CD4-positive, alpha-beta T cell (primary cell): ENCODE results near the gene ZFC3H1. TPM values are rescaled to one million over a fixed set of nuclear protein-coding genes. Genes with fewer than 3 reads are reported as not detected.

Source experiments
- ATAC-seq: fragments of 200-7000 bp; cut with Tn5 transposase; one replicate; pipeline ENCODE4 v1.10.0; 2022; ENCODE audit warnings: mild to moderate bottlenecking; ENCODE audit not compliant: poor library complexity
- CTCF ChIA-PET: fragments of 350-600 bp; sonication (Branson Sonifier 250); formaldehyde crosslinking; loops from one replicate; lab custom pipeline; 2021; ENCODE audit warnings: antibody characterized with exemption, inconsistent platforms; lab: Charles Lee
- POLR2A ChIA-PET: fragments of 350-600 bp; sonication (Branson Sonifier 250); formaldehyde crosslinking; loops from one replicate; lab custom pipeline; 2021; ENCODE audit warnings: antibody characterized with exemption, inconsistent platforms; lab: Charles Lee
- DNase-seq, 14 experiments: peaks; one replicate each; pipeline ENCODE4 v3.0.0-alpha.2; 2013 to 2020; ENCODE audit warnings: mixed read lengths in 2 of 14
- H3K27ac ChIP-seq, 2 donors: one replicate each; pipeline versions ENCODE4 v1.5.1 to v1.7.0; 2013; ENCODE audit warnings: low read length in 2 of 2, low read depth in 1 of 2, mild to moderate bottlenecking in 1 of 2
- H3K27me3 ChIP-seq, 2 experiments: 1 replicate in 1 of 2; 2 replicates in 1 of 2; pipeline versions ENCODE4 v1.6.1 to v1.7.0; 2013; ENCODE audit warnings: low read length in 2 of 2, control low read depth in 1 of 2, mild to moderate bottlenecking in 1 of 2, moderate library complexity in 1 of 2; ENCODE audit not compliant: insufficient read depth in 2 of 2, control insufficient read depth in 1 of 2
- H3K36me3 ChIP-seq: one replicate; pipeline ENCODE4 v1.6.1; 2013; ENCODE audit warnings: low read length, control low read depth; ENCODE audit not compliant: insufficient read depth
- H3K4me1 ChIP-seq: one replicate; pipeline ENCODE4 v1.6.1; 2013; ENCODE audit warnings: low read length, control low read depth; ENCODE audit not compliant: insufficient read depth
- H3K4me3 ChIP-seq: one replicate; pipeline ENCODE4 v1.5.1; 2013; ENCODE audit warnings: mild to moderate bottlenecking, low read length, moderate library complexity
- H3K9me3 ChIP-seq, 2 experiments: 1 replicate in 1 of 2; 2 replicates in 1 of 2; pipeline versions ENCODE4 v1.6.1 to v1.7.0; 2013; ENCODE audit warnings: low read length in 2 of 2, mild to moderate bottlenecking in 2 of 2, control low read depth in 1 of 2, moderate library complexity in 1 of 2; ENCODE audit not compliant: control insufficient read depth in 1 of 2, insufficient read depth in 1 of 2
- H3K27ac Mint-ChIP-seq: one replicate; pipeline ENCODE4 v1.8.0; 2020; ENCODE audit warnings: mixed read lengths
- H3K27me3 Mint-ChIP-seq: one replicate; pipeline ENCODE4 v1.8.0; 2021; ENCODE audit warnings: mixed read lengths
- H3K36me3 Mint-ChIP-seq: one replicate; pipeline ENCODE4 v1.8.0; 2021; ENCODE audit warnings: low read depth, mixed read lengths
- H3K4me1 Mint-ChIP-seq: one replicate; pipeline ENCODE4 v1.8.0; 2021; ENCODE audit warnings: low read depth, mixed read lengths
- H3K4me3 Mint-ChIP-seq: one replicate; pipeline ENCODE4 v1.8.0; 2020; ENCODE audit warnings: mild to moderate bottlenecking, mixed read lengths
- H3K9me3 Mint-ChIP-seq: one replicate; pipeline ENCODE4 v1.8.0; 2020; ENCODE audit warnings: mixed read lengths
- CTCF ChIP-seq: fragments of 200-600 bp; IDR thresholded peaks from one replicate; pipeline ENCODE4 v1.8.0; 2022; ENCODE audit warnings: antibody characterized with exemption, mild to moderate bottlenecking
- intact Hi-C, 2 experiments: fragments of 100-400 bp; cut with DNase I in 1 of 2; cut with micrococcal nuclease in 1 of 2; formaldehyde crosslinking; loops; one replicate each; pipeline versions ENCODE4 v1.15.1 to v1.9.0; 2023 to 2025; cut with DNase I, micrococcal nuclease
- total RNA-seq, 174 experiments: library from RNA in 2 of 174; stranded (reverse) in 2 of 174; gene quantifications; one replicate each; pipeline ENCODE4 v1.2.3 and lab custom pipeline; 2021 to 2026

Gene ZFC3H1
- total RNA-seq, 2 experiments from 2014 or later = 131 to 135 TPM

- no peak for DNase-seq
- intact Hi-C loops = no loop called here
- Mint-ChIP-seq H3K9me3 (no peaks in the 10 kb centered on the region), H3K36me3 (peaks cover 76% of the 10 kb centered on the region), H3K27ac (peak overlapping the region; percentile 32), H3K4me3 (no peak overlapping the region), H3K4me1 (peaks cover 50% of the 10 kb centered on the region), H3K27me3 (no peaks in the 10 kb centered on the region)
- Histone ChIP-seq H3K36me3 (peaks cover 68% of the 10 kb centered on the region), H3K27me3 (no peaks in the 10 kb centered on the region), H3K4me3 (no peak overlapping the region), H3K4me1 (peaks cover 3% of the 10 kb centered on the region), H3K9me3 (no peaks in the 10 kb centered on the region), H3K27ac (no peak overlapping the region)
- TF ChIP-seq CTCF = no peak
- ChIA-PET POLR2A (interaction anchor here (1.2 to 3.0 kb wide), 5 partner anchors 10 to 108 kb away, joined by 3 to 28 read pairs (median 4); partner anchors contain the start of genes RAB21, THAP2 and ZFC3H1), CTCF (interaction anchor here (1.8 to 2.1 kb wide), 2 partner anchors 10 to 14 kb away, joined by 5 to 11 read pairs; no protein-coding TSS in a partner anchor)
- no peak for ATAC-seq
Measured at GRCh38 chr12:71646512-71646911, 17.1 kb downstream of the ZFC3H1 start.

- no peaks in the 10 kb centered on the region for H3K9me3 ChIP-seq
- H3K4me1 Mint-ChIP-seq = peaks cover 50% of the 10 kb centered on the region
- no peaks in the 10 kb centered on the region for H3K9me3 Mint-ChIP-seq
- peaks cover 77% of the 10 kb centered on the region for H3K36me3 ChIP-seq
- no peaks in the 10 kb centered on the region for H3K27me3 ChIP-seq
- ChIA-PET POLR2A (interaction anchor here (0.7 to 3.0 kb wide), 4 partner anchors 11 to 102 kb away, joined by 3 to 28 read pairs (median 3); partner anchors contain the start of genes THAP2 and ZFC3H1), CTCF (interaction anchor here (0.8 to 2.1 kb wide), 3 partner anchors 9 to 102 kb away, joined by 3 to 11 read pairs (median 5); no protein-coding TSS in a partner anchor)
- no peak overlapping the region for H3K4me3 Mint-ChIP-seq
- H3K36me3 Mint-ChIP-seq = peaks cover 87% of the 10 kb centered on the region
- peaks cover 3% of the 10 kb centered on the region for H3K4me1 ChIP-seq
- H3K27me3 Mint-ChIP-seq = no peaks in the 10 kb centered on the region
- DNase-seq (peak in 2 of 14 experiments; percentile 16 to 20), ATAC-seq (no peak)
- no peak for TF ChIP-seq CTCF
- H3K27ac Mint-ChIP-seq = peak overlapping the region; percentile 5
- intact Hi-C loops = no loop called here
- no peak overlapping the region for H3K27ac ChIP-seq
- H3K4me3 ChIP-seq = no peak overlapping the region
Measured at GRCh38 chr12:71645268-71645667, 18.4 kb downstream of the ZFC3H1 start.

- no peaks in the 10 kb centered on the region for H3K27me3 Mint-ChIP-seq
- ATAC-seq (no peak), DNase-seq (no peak)
- Histone ChIP-seq H3K36me3 (peaks cover 86% of the 10 kb centered on the region), H3K27ac (no peak overlapping the region), H3K4me3 (no peak overlapping the region), H3K27me3 (no peaks in the 10 kb centered on the region), H3K9me3 (no peaks in the 10 kb centered on the region), H3K4me1 (peaks cover 3% of the 10 kb centered on the region)
- no peak for TF ChIP-seq CTCF
- peaks cover 93% of the 10 kb centered on the region for H3K36me3 Mint-ChIP-seq
- peaks cover 53% of the 10 kb centered on the region for H3K4me1 Mint-ChIP-seq
- no peak overlapping the region for H3K4me3 Mint-ChIP-seq
- ChIA-PET CTCF (no interaction called here), POLR2A (interaction anchor here (1.2 kb wide), 1 partner anchor 44 kb away, joined by 5 read pairs; the partner anchor contains the start of gene TMEM19)
- H3K27ac Mint-ChIP-seq = peak overlapping the region; percentile 55
- intact Hi-C loops = loop anchor here in 1 of 2 experiments (2.0 kb wide), 1 partner anchor 21 kb away; the partner anchor contains the start of gene ZFC3H1
- no peaks in the 10 kb centered on the region for H3K9me3 Mint-ChIP-seq
Measured at GRCh38 chr12:71642264-71642663, 21.4 kb downstream of the ZFC3H1 start.
